ENCODE data around the gene PRICKLE2. TPM values are rescaled to one million over a fixed set of nuclear protein-coding genes. Genes with fewer than 3 reads are reported as not detected.

The PRICKLE2 gene
- total and polyA plus RNA-seq, 10 donors, result 0.27 to 11.4 (median 5.4) TPM

DNA sequence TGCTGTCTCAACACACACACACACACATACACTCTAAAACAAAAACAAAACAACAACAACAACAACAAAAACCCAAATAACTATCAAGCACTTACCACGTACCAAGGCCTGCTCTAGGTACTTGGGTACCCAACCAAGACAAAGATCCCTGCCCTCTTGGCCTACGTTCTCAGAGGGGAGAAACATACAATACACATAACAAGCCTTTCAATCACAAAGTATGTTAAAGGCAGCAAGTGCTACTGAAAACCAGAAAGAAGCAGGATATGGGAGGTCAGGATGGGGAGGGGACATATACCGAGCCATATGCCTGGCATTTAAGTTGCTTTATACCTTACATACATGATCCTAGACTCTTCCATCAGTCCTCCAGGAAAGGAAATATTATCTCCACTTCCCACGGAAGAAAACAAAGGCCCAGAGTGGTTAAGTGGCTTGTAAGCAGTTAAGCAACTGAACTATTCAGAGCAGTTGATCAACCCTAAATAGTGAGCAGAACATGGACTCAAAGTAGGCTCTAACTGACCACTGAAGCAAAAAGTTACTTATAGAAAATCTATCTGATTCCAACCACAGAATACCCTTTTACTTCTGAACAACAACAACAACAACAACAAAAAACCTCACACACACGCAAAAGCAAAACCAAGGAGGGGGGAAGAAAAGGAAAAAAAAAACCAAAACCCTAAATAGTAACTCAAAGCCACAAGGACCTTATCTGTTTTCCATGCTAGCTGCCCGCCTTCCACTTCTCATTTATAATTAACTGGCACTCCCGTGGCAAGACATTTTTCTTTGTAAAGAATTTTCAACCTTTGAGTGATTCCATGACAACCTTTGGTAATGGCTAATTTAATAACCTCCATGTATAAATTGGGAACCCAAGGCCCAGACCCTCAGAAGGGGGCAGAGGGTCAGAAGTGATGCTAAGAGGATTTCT is 21.0 kb downstream of the PRICKLE2 start:
- Histone ChIP-seq H3K27ac (no peak overlapping the region), H3K27me3 (replicated peaks in 1 of 7) (peaks cover 0 to 6% (median 0%) of the 10 kb centered on the region in 7 donors), H3K4me1 (no peaks in the 10 kb centered on the region), H3K4me3 (no peak overlapping the region), H3K9me3 (no peaks in the 10 kb centered on the region), H3K36me3 (no peaks in the 10 kb centered on the region)
- intact Hi-C loops (cut with DNase I; ENCODE audit: low total_unique reads), result no loop called here
- DNase-seq, result no peak
- TF ChIP-seq POLR2A (IDR thresholded peaks at IDR 0.05) (no peak), POLR2AphosphoS5 (IDR thresholded peaks at IDR 0.05) (no peak)
- TF ChIP-seq, protein P1, sequence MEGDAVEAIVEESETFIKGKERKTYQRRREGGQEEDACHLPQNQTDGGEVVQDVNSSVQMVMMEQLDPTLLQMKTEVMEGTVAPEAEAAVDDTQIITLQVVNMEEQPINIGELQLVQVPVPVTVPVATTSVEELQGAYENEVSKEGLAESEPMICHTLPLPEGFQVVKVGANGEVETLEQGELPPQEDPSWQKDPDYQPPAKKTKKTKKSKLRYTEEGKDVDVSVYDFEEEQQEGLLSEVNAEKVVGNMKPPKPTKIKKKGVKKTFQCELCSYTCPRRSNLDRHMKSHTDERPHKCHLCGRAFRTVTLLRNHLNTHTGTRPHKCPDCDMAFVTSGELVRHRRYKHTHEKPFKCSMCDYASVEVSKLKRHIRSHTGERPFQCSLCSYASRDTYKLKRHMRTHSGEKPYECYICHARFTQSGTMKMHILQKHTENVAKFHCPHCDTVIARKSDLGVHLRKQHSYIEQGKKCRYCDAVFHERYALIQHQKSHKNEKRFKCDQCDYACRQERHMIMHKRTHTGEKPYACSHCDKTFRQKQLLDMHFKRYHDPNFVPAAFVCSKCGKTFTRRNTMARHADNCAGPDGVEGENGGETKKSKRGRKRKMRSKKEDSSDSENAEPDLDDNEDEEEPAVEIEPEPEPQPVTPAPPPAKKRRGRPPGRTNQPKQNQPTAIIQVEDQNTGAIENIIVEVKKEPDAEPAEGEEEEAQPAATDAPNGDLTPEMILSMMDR (IDR thresholded peaks at IDR 0.05 in 8 of 11, conservative IDR thresholded peaks at IDR 0.05 in 3 of 11), result no peak
- 47 to 62% (median 55%) methylated on average over 7 of the region's 7 CpGs for WGBS, 5 donors

DNA sequence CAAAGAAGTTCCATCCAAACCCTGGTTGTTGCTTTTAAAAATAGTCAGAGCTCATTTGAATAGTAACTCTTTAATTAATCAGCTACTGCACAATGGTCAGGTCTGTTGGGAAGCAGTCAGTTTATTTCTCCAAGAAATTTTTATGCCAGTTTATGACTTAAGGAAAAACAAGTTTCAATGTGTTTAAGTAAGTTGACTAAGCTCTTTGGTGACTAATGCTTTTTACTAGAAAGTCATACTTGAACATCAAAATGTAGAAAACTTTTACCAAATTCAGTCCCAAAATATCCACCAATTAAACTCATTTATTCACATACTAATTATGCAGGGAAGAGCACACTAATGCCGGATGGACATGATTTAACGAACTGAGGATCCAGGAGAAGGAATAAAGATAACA is 22.1 kb downstream of the PRICKLE2 start:
- Histone ChIP-seq H3K36me3 (no peaks in the 10 kb centered on the region), H3K27ac (no peak overlapping the region)
- TF ChIP-seq, protein P1 (IDR thresholded peaks at IDR 0.05 in 8 of 11, conservative IDR thresholded peaks at IDR 0.05 in 3 of 11), result no peak
- no peak for TF ChIP-seq POLR2A (IDR thresholded peaks at IDR 0.05)
- no peak for TF ChIP-seq POLR2AphosphoS5 (IDR thresholded peaks at IDR 0.05)

DNA sequence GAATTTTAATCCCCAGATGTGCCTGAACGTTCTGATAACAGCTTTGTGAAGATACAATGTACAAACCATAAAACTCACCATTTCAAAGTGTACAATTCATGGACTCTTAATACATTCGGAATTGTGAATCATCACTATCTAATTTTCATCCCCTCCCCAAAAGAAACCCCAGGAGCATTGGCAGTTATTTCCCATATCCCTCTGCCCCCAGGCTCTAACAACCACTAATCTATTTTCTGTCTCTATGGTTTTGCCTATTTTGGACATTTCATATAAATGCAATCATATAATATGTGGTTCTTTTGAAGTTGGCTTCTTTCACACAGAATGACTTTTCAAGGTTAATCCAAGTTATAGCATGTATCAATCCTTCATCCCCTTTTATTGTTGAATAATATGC is 25.3 kb downstream of the PRICKLE2 start:
- DNase-seq, result no peak
- intact Hi-C loops (cut with DNase I; ENCODE audit: low total_unique reads), result no loop called here
- no peaks in the 10 kb centered on the region for H3K27me3 ChIP-seq (replicated peaks in 1 of 7)
- peaks cover 0 to 7% (median 0%) of the 10 kb centered on the region in 6 donors for H3K36me3 ChIP-seq
- H3K9me3 ChIP-seq, result peaks cover 0 to 4% (median 0%) of the 10 kb centered on the region in 8 donors
- TF ChIP-seq POLR2AphosphoS5 (IDR thresholded peaks at IDR 0.05) (no peak), POLR2A (IDR thresholded peaks at IDR 0.05) (no peak)
- TF ChIP-seq, protein P1 (IDR thresholded peaks at IDR 0.05 in 8 of 11, conservative IDR thresholded peaks at IDR 0.05 in 3 of 11), result no peak
- WGBS, 5 donors, result 64 to 82% (median 73%) methylated on average over 2 of the region's 2 CpGs
- H3K4me3 ChIP-seq, result no peak overlapping the region
- no peak overlapping the region for H3K27ac ChIP-seq
- no peaks in the 10 kb centered on the region for H3K4me1 ChIP-seq

More for the DNA sequence above, 22.1 kb downstream of the PRICKLE2 start:
- DNase-seq, result no peak
- Histone ChIP-seq H3K27me3 (replicated peaks in 1 of 7) (peaks cover 0 to 6% (median 0%) of the 10 kb centered on the region in 7 donors), H3K9me3 (no peaks in the 10 kb centered on the region), H3K4me3 (no peak overlapping the region), H3K4me1 (no peaks in the 10 kb centered on the region)
- 85 to 95% (median 93%) methylated on average over 2 of the region's 2 CpGs for WGBS, 5 donors
- intact Hi-C loops (cut with DNase I; ENCODE audit: low total_unique reads), result no loop called here

DNA sequence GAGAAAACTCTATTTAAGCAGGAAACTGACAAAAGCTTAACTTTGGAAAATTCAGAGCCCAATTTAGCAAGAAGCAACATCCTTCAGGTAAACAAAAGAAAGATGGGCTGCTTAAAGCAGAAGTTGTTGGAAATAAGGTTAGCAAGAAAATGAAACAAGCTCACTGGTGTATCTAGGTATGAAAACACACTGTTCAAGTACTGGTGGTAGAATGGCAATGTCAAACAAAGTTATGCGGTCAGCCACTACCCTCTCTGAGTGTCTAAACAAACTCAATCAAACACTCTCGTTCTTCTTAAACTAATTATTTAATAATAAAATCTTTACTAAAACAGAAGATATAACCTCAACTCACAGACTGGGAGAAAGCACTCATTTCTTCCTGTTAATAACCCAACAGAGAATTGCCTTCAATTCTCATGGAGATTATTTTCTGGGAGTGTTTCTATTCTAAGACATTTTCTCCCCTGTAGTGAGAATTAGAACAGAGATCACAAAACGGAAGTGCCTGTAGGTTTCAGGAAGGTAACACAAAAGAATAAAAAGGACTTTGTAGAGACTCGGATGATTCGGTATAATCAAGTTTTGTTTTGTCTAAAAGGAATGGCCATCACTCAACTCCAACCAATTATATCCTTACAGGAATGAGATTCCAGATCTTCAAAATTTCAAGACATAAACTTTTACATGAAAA is 28.9 kb downstream of the PRICKLE2 start:
- WGBS, 5 donors, result 86 to 93% (median 92%) methylated on average over 5 of the region's 5 CpGs
- Histone ChIP-seq H3K9me3 (peaks cover 0 to 19% (median 6%) of the 10 kb centered on the region in 8 donors), H3K27ac (no peak overlapping the region), H3K27me3 (replicated peaks in 1 of 7) (no peaks in the 10 kb centered on the region), H3K4me1 (no peaks in the 10 kb centered on the region), H3K36me3 (peaks cover 0 to 7% (median 0%) of the 10 kb centered on the region in 6 donors), H3K4me3 (no peak overlapping the region)
- no peak for DNase-seq
- TF ChIP-seq POLR2AphosphoS5 (IDR thresholded peaks at IDR 0.05) (no peak), POLR2A (IDR thresholded peaks at IDR 0.05) (no peak)
- TF ChIP-seq, protein P1 (IDR thresholded peaks at IDR 0.05 in 8 of 11, conservative IDR thresholded peaks at IDR 0.05 in 3 of 11), result no peak
- intact Hi-C loops (cut with DNase I; ENCODE audit: low total_unique reads), result no loop called here

Data from spleen (tissue), 11 donors.